Lung (tissue), 12 donors: ENCODE data around the gene UFL1. TPM values are rescaled to one million over a fixed set of nuclear protein-coding genes. Genes with fewer than 3 reads are reported as not detected.
"Not testable (repeated sequence)": the region's sequence is repeated elsewhere in the genome, so short reads cannot be mapped to it uniquely, and the experiment has no call there.

Source experiments
- ATAC-seq: fragments of 200-7000 bp; cut with Tn5 transposase; one replicate; pipeline ENCODE4 v1.9.1; 2020; ENCODE audit warnings: moderate number of reproducible peaks; ENCODE audit not compliant: insufficient read depth, low FRiP score
- DNase-seq, 3 donors: peaks; one replicate each; pipeline ENCODE4 v3.0.0-alpha.2; 2013 to 2017
- H3K27ac ChIP-seq, 2 donors: one replicate each; pipeline ENCODE4 v1.5.1; 2013; ENCODE audit warnings: mild to moderate bottlenecking in 2 of 2, moderate library complexity in 2 of 2, control low read depth in 1 of 2, inconsistent platforms in 1 of 2, low read depth in 1 of 2, low read length in 1 of 2
- H3K27me3 ChIP-seq, 3 donors: one replicate each; pipeline ENCODE4 v1.5.1; 2013; ENCODE audit warnings: low read length in 2 of 3; ENCODE audit not compliant: control insufficient read depth in 3 of 3, insufficient read depth in 3 of 3
- H3K36me3 ChIP-seq, 4 donors: one replicate each; pipeline ENCODE4 v1.5.1; 2013; ENCODE audit warnings: low read length in 4 of 4, mild to moderate bottlenecking in 1 of 4, moderate library complexity in 1 of 4; ENCODE audit not compliant: control insufficient read depth in 4 of 4, insufficient read depth in 4 of 4
- H3K4me1 ChIP-seq, 5 donors: one replicate each; pipeline ENCODE4 v1.5.1; 2013; ENCODE audit warnings: low read length in 5 of 5, mild to moderate bottlenecking in 2 of 5, moderate library complexity in 1 of 5; ENCODE audit not compliant: control insufficient read depth in 5 of 5, insufficient read depth in 5 of 5
- H3K4me3 ChIP-seq: one replicate; pipeline ENCODE4 v1.5.1; 2013; ENCODE audit warnings: mild to moderate bottlenecking, control low read depth, moderate library complexity
- H3K9ac ChIP-seq, 2 donors: one replicate each; pipeline ENCODE4 v1.5.1; 2013; ENCODE audit warnings: low read length in 2 of 2, control low read depth in 1 of 2; ENCODE audit not compliant: insufficient read depth in 1 of 2
- H3K9me3 ChIP-seq, 4 donors: one replicate each; pipeline ENCODE4 v1.5.1; 2013; ENCODE audit warnings: low read length in 3 of 4, mild to moderate bottlenecking in 1 of 4, moderate library complexity in 1 of 4; ENCODE audit not compliant: control insufficient read depth in 4 of 4, insufficient read depth in 3 of 4
- CTCF ChIP-seq: IDR thresholded peaks from 2 replicates; pipeline ENCODE4 v1.5.1; 2012; ENCODE audit warnings: mild to moderate bottlenecking; ENCODE audit errors: control extremely low read depth, extremely low read depth
- WGBS, 2 donors: extraction: QIAGEN DNeasy Blood & Tissue Kit; methylation state at CpG; one replicate each; pipeline ENCODE4 v1.1.7; 2013; 5-methylcytosine and 5-hydroxymethylcytosine counted together
- polyA plus RNA-seq, 2 donors: library from polyadenylated mRNA; stranded (reverse); fragments of 200-250 nt; gene quantifications; one replicate each; pipeline ENCODE4 v1.2.1, GENCODE V29; 2013
- total RNA-seq, 2 donors: library from RNA; depleted of rRNA in 1 of 2; stranded (reverse); fragments of >200 nt in 1 of 2; gene quantifications; one replicate each; pipeline ENCODE4 v1.2.1, GENCODE V29; 2014 to 2021
- donor health status: control.
- donor health status: control.
- donor health status: Bipolar disorder and iron deficiency.
- donor health status: healthy.
- donor health status: DM: yes; HTN: yes; CAD: no.

The UFL1 gene
- total and polyA plus RNA-seq, 4 donors = 12.7 to 33.7 (median 18.0) TPM

- no peak overlapping the region for H3K4me3 ChIP-seq
- H3K27me3 ChIP-seq = no peaks in the 10 kb centered on the region
- no peak for ATAC-seq
- no peaks in the 10 kb centered on the region for H3K4me1 ChIP-seq
- WGBS, 2 donors = 96 to 97% methylated on average over 3 of the region's 3 CpGs
- DNase-seq = no peak
- H3K27ac ChIP-seq = no peak overlapping the region
- peaks cover 10 to 42% (median 25%) of the 10 kb centered on the region in 4 donors for H3K36me3 ChIP-seq
- H3K9ac ChIP-seq = no peak overlapping the region
- no peak for TF ChIP-seq CTCF
- no peaks in the 10 kb centered on the region for H3K9me3 ChIP-seq
Observed at GRCh38 chr6:96545882-96546281, 24.3 kb downstream of the UFL1 start.

GRCh38 chr6:96547654-96548053, 26.0 kb downstream of the UFL1 start:
- peaks cover 12 to 40% (median 28%) of the 10 kb centered on the region in 4 donors for H3K36me3 ChIP-seq
- TF ChIP-seq CTCF = no peak
- ATAC-seq (no peak), DNase-seq (no peak)
- no peaks in the 10 kb centered on the region for H3K4me1 ChIP-seq
- H3K9ac ChIP-seq = no peak overlapping the region
- no peaks in the 10 kb centered on the region for H3K9me3 ChIP-seq
- no peaks in the 10 kb centered on the region for H3K27me3 ChIP-seq
- no peak overlapping the region for H3K4me3 ChIP-seq
- WGBS, 2 donors = 95 to 99% methylated on average over 4 of the region's 4 CpGs
- no peak overlapping the region for H3K27ac ChIP-seq

GRCh38 chr6:96554558-96554957, 33.0 kb downstream of the UFL1 start:
- ATAC-seq (no peak), DNase-seq (no peak)
- no peak overlapping the region for H3K4me3 ChIP-seq
- no peaks in the 10 kb centered on the region for H3K27me3 ChIP-seq
- H3K4me1 ChIP-seq = no peaks in the 10 kb centered on the region
- WGBS, 2 donors = 97% methylated on average over 4 of the region's 4 CpGs
- peaks cover 15 to 25% (median 20%) of the 10 kb centered on the region in 4 donors for H3K36me3 ChIP-seq
- TF ChIP-seq CTCF = no peak
- no peak overlapping the region for H3K9ac ChIP-seq
- H3K9me3 ChIP-seq = no peaks in the 10 kb centered on the region
- H3K27ac ChIP-seq = no peak overlapping the region

- 92 to 98% methylated on average over 2 of the region's 2 CpGs for WGBS, 2 donors
- H3K4me3 ChIP-seq, H3K9me3 ChIP-seq, ATAC-seq, H3K27me3 ChIP-seq, H3K27ac ChIP-seq, H3K36me3 ChIP-seq, DNase-seq, H3K4me1 ChIP-seq, H3K9ac ChIP-seq: not testable (repeated sequence)
Observed at GRCh38 chr6:96559740-96560139, 38.1 kb downstream of the UFL1 start.
